ENCODE results near the gene CYP8B1.
"Not testable (repeated sequence)": the region's sequence is repeated elsewhere in the genome, so short reads cannot be mapped to it uniquely, and the experiment has no call there.

Gene CYP8B1

GRCh38 chr3:42884324-42884723 is 8.6 kb upstream of the CYP8B1 start:
- DNase-seq, result no peak

GRCh38 chr3:42883251-42883930 is 7.7 kb upstream of the CYP8B1 start:
- DNase-seq, result not testable (repeated sequence)

GRCh38 chr3:42880601-42881451 is 5.1 kb upstream of the CYP8B1 start:
- peak; percentile 92 for DNase-seq

- DNase-seq, result no peak
Observed at GRCh38 chr3:42880183-42880582, 4.5 kb upstream of the CYP8B1 start.

GRCh38 chr3:42877881-42878280 is 2.2 kb upstream of the CYP8B1 start:
- no peak for DNase-seq

- DNase-seq, result no peak
Observed at GRCh38 chr3:42876940-42877720, 1.5 kb upstream of the CYP8B1 start.

- no peak for DNase-seq
Observed at GRCh38 chr3:42876401-42876800, 722 bp upstream of the CYP8B1 start.

- DNase-seq, result no peak
Observed at GRCh38 chr3:42874749-42875148, 930 bp downstream of the CYP8B1 start.

- no peak for DNase-seq
Observed at GRCh38 chr3:42873221-42873982, 2.3 kb downstream of the CYP8B1 start.

GRCh38 chr3:42872718-42873117 is 3.0 kb downstream of the CYP8B1 start:
- no peak for DNase-seq

GRCh38 chr3:42871592-42872196 is 4.0 kb downstream of the CYP8B1 start:
- no peak for DNase-seq

GRCh38 chr3:42868841-42869240 is 6.8 kb downstream of the CYP8B1 start:
- no peak for DNase-seq

- DNase-seq, result no peak
Observed at GRCh38 chr3:42867138-42867537, 8.5 kb downstream of the CYP8B1 start.

GRCh38 chr3:42865256-42865655 is 10.4 kb downstream of the CYP8B1 start:
- DNase-seq, result no peak

- DNase-seq, result no peak
Observed at GRCh38 chr3:42864321-42864950, 11.2 kb downstream of the CYP8B1 start.

GRCh38 chr3:42856544-42856943 is 19.1 kb downstream of the CYP8B1 start:
- DNase-seq, result no peak

- no peak for DNase-seq
Observed at GRCh38 chr3:42855547-42856380, 19.9 kb downstream of the CYP8B1 start.

- DNase-seq, result no peak
Observed at GRCh38 chr3:42855219-42855546, 20.5 kb downstream of the CYP8B1 start.

GRCh38 chr3:42853739-42854302 is 21.9 kb downstream of the CYP8B1 start:
- peak; percentile 3 for DNase-seq

GRCh38 chr3:42853056-42853455 is 22.6 kb downstream of the CYP8B1 start:
- no peak for DNase-seq

- peak; percentile 12 for DNase-seq
Observed at GRCh38 chr3:42852441-42852840, 23.2 kb downstream of the CYP8B1 start.

Data from eye (tissue), 1 donor.